Sigmoid colon (tissue), 7 donors: ENCODE measurements around the gene LRRC8D. TPM values are rescaled to one million over a fixed set of nuclear protein-coding genes. Genes with fewer than 3 reads are reported as not detected.

Experiments
- DNase-seq: peaks from one replicate; pipeline ENCODE4 v3.0.0-alpha.2; 2019
- H3K27ac ChIP-seq, 4 donors: fragments of 200-600 bp; sonication (generic); one replicate each; pipeline ENCODE4 v1.5.1; 2016 to 2019; ENCODE audit warnings: mild to moderate bottlenecking in 1 of 4
- H3K27me3 ChIP-seq, 3 donors: fragments of 200-600 bp; sonication (generic); one replicate each; pipeline ENCODE4 v1.5.1; 2019; ENCODE audit warnings: mild to moderate bottlenecking in 1 of 3
- H3K36me3 ChIP-seq, 4 donors: fragments of 200-600 bp; sonication (generic); one replicate each; pipeline ENCODE4 v1.5.1; 2016 to 2019
- H3K4me1 ChIP-seq, 4 donors: fragments of 200-600 bp; sonication (generic); one replicate each; pipeline ENCODE4 v1.5.1; 2017 to 2019
- H3K4me3 ChIP-seq, 4 donors: fragments of 200-600 bp; sonication (generic); one replicate each; pipeline ENCODE4 v1.5.1; 2017 to 2019; ENCODE audit warnings: mild to moderate bottlenecking in 2 of 4, moderate library complexity in 1 of 4
- H3K9me3 ChIP-seq, 4 donors: fragments of 200-600 bp in 3 of 4; sonication (generic) in 3 of 4; one replicate each; pipeline versions ENCODE4 v1.5.1 to v1.6.1; 2013 to 2019
- EP300 ChIP-seq, 4 donors: sonication (generic); formaldehyde crosslinking; IDR thresholded peaks; one replicate each; pipeline ENCODE4 v1.6.1; 2017; ENCODE audit warnings: antibody characterized with exemption in 4 of 4
- POLR2A ChIP-seq, 2 donors: fragments of 450-650 bp; IDR thresholded peaks; one replicate each; pipeline ENCODE4 v1.6.1; 2016; ENCODE audit warnings: antibody characterized with exemption in 2 of 2, mild to moderate bottlenecking in 2 of 2, moderate library complexity in 2 of 2
- POLR2AphosphoS5 ChIP-seq, 4 donors: sonication (generic); formaldehyde crosslinking; IDR thresholded peaks; one replicate each; pipeline ENCODE4 v1.6.1; 2017; ENCODE audit warnings: antibody characterized with exemption in 4 of 4
- whole genome bisulfite sequencing, 2 donors: extraction: QIAGEN DNeasy Blood & Tissue Kit; methylation state at CpG; one replicate each; pipeline ENCODE4 v1.1.7; 2013; 5-methylcytosine and 5-hydroxymethylcytosine counted together
- intact Hi-C: fragments of 100-400 bp; cut with DNase I; formaldehyde crosslinking; loops from one replicate; pipeline ENCODE4 v1.15.1; 2023
- polyA plus RNA-seq, 3 donors: library from polyadenylated mRNA; stranded (reverse); fragments of 200-250 nt; gene quantifications; one replicate each; pipeline ENCODE4 v1.2.3, GENCODE V29; 2013
- total RNA-seq, 4 donors: library from RNA; depleted of rRNA; stranded (reverse); fragments of >200 nt; gene quantifications; one replicate each; pipeline ENCODE4 v1.1.0, GENCODE V29; 2016
- TF ChIP-seq, protein P1 (sequence below), 4 experiments: fragments of 450-650 bp in 3 of 4; fragments of 200-600 bp in 1 of 4; IDR thresholded peaks; one replicate each; pipeline ENCODE4 v1.5.1; 2016 to 2019; ENCODE audit warnings: antibody characterized with exemption in 4 of 4, mild to moderate bottlenecking in 3 of 4, moderate library complexity in 2 of 4
- donor health status: healthy with polysubstance abuse.
- donor health status: Bipolar disorder and iron deficiency.
- donor health status: healthy.

LRRC8D gene
- total and polyA plus RNA-seq, 7 donors, result 6.0 to 21.2 (median 9.3) TPM

GRCh38 chr1:89834083-89834704 is 13.4 kb downstream of the LRRC8D start:
- Histone ChIP-seq H3K36me3 (no peaks in the 10 kb centered on the region), H3K27me3 (no peaks in the 10 kb centered on the region), H3K9me3 (no peaks in the 10 kb centered on the region), H3K4me3 (no peak overlapping the region), H3K4me1 (peaks cover 0 to 30% (median 19%) of the 10 kb centered on the region in 4 donors), H3K27ac (no peak overlapping the region)
- 87 to 90% methylated on average over 3 of the region's 3 CpGs for WGBS, 2 donors
- intact Hi-C loops, result no loop called here
- TF ChIP-seq POLR2AphosphoS5 (IDR thresholded peaks at IDR 0.05) (peak in 1 of 4 donors; percentile 26), POLR2A (IDR thresholded peaks at IDR 0.05) (no peak), EP300 (IDR thresholded peaks at IDR 0.05) (no peak)
- TF ChIP-seq, protein P1, sequence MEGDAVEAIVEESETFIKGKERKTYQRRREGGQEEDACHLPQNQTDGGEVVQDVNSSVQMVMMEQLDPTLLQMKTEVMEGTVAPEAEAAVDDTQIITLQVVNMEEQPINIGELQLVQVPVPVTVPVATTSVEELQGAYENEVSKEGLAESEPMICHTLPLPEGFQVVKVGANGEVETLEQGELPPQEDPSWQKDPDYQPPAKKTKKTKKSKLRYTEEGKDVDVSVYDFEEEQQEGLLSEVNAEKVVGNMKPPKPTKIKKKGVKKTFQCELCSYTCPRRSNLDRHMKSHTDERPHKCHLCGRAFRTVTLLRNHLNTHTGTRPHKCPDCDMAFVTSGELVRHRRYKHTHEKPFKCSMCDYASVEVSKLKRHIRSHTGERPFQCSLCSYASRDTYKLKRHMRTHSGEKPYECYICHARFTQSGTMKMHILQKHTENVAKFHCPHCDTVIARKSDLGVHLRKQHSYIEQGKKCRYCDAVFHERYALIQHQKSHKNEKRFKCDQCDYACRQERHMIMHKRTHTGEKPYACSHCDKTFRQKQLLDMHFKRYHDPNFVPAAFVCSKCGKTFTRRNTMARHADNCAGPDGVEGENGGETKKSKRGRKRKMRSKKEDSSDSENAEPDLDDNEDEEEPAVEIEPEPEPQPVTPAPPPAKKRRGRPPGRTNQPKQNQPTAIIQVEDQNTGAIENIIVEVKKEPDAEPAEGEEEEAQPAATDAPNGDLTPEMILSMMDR (IDR thresholded peaks at IDR 0.05), result no peak
- DNase-seq, result no peak

GRCh38 chr1:89836252-89837035 is 15.6 kb downstream of the LRRC8D start:
- DNase-seq, result no peak
- no peaks in the 10 kb centered on the region for H3K27me3 ChIP-seq
- no peaks in the 10 kb centered on the region for H3K9me3 ChIP-seq
- peaks cover 0 to 30% (median 19%) of the 10 kb centered on the region in 4 donors for H3K4me1 ChIP-seq
- intact Hi-C loops, result no loop called here
- H3K36me3 ChIP-seq, result no peaks in the 10 kb centered on the region
- no peak overlapping the region for H3K4me3 ChIP-seq
- no peak overlapping the region for H3K27ac ChIP-seq
- WGBS, 2 donors, result 76 to 85% methylated on average over 8 of the region's 8 CpGs
- TF ChIP-seq EP300 (IDR thresholded peaks at IDR 0.05) (no peak), POLR2A (IDR thresholded peaks at IDR 0.05) (no peak), POLR2AphosphoS5 (IDR thresholded peaks at IDR 0.05) (no peak)
- TF ChIP-seq, protein P1 (IDR thresholded peaks at IDR 0.05), result no peak

GRCh38 chr1:89837036-89837481 is 16.2 kb downstream of the LRRC8D start:
- Histone ChIP-seq H3K27ac (no peak overlapping the region), H3K4me3 (no peak overlapping the region), H3K4me1 (peaks cover 0 to 31% (median 19%) of the 10 kb centered on the region in 4 donors), H3K9me3 (no peaks in the 10 kb centered on the region), H3K36me3 (no peaks in the 10 kb centered on the region), H3K27me3 (no peaks in the 10 kb centered on the region)
- no peak for DNase-seq
- TF ChIP-seq POLR2AphosphoS5 (IDR thresholded peaks at IDR 0.05) (no peak), POLR2A (IDR thresholded peaks at IDR 0.05) (no peak), EP300 (IDR thresholded peaks at IDR 0.05) (no peak)
- TF ChIP-seq, protein P1 (IDR thresholded peaks at IDR 0.05), result no peak
- intact Hi-C loops, result no loop called here

DNA sequence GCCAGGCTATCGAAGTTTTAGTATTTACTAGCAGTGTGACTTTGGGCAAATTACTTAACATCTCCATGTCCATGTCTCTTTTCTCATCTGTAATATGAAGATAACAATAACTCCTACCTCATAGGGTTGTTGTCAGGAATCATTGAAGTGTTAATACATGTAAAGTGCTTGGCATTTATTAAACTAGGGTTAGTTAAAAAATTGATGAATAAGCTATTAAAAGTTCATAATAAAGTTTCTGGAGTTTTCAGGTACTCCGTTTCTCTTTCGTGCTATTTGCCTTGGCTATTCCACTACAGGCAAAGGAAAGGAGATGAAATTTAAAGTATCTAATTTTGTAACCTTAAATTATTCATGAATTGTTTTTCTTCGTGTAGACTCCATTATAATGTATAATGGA is 16.7 kb downstream of the LRRC8D start:
- intact Hi-C loops, result no loop called here
- no peak for DNase-seq

More for the DNA sequence above, 16.7 kb downstream of the LRRC8D start:
- Histone ChIP-seq H3K27me3 (no peaks in the 10 kb centered on the region), H3K9me3 (no peaks in the 10 kb centered on the region), H3K27ac (no peak overlapping the region), H3K4me1 (peaks cover 0 to 36% (median 23%) of the 10 kb centered on the region in 4 donors), H3K36me3 (no peaks in the 10 kb centered on the region), H3K4me3 (no peak overlapping the region)
- TF ChIP-seq POLR2A (IDR thresholded peaks at IDR 0.05) (no peak), EP300 (IDR thresholded peaks at IDR 0.05) (no peak), POLR2AphosphoS5 (IDR thresholded peaks at IDR 0.05) (no peak)
- TF ChIP-seq, protein P1 (IDR thresholded peaks at IDR 0.05), result no peak
- WGBS, 2 donors, result 77 to 88% methylated on average over 4 of the region's 4 CpGs
